Cardiac septum (tissue), 1 donor: ENCODE results near the gene RIPOR2. TPM values are rescaled to one million over a fixed set of nuclear protein-coding genes. Genes with fewer than 3 reads are reported as not detected.
"Not testable (repeated sequence)": the region's sequence is repeated elsewhere in the genome, so short reads cannot be mapped to it uniquely, and the experiment has no call there.

ENCODE experiments used
- DNase-seq: peaks from one replicate; pipeline ENCODE4 v3.0.0-alpha.2; 2020; ENCODE audit warnings: low spot score
- intact Hi-C: fragments of 100-400 bp; cut with DNase I; formaldehyde crosslinking; loops from one replicate; pipeline ENCODE4 v1.14.0; 2022
- total RNA-seq: library from RNA; stranded (reverse); fragmentation: NEBNext Ultra II Directional; extraction: Animal tissue kit (Norgen Biotek cat#: 25700); gene quantifications from one replicate; pipeline ENCODE4 v1.2.1, GENCODE V29; 2021
- donor health status: DM: no; HTN: no; CAD: no.

RIPOR2 gene
- total RNA-seq, 1 donor from 2014 or later, result 11.2 TPM

- DNase-seq, result no peak
- intact Hi-C loops, result no loop called here
These were observed 140.7 kb downstream of the RIPOR2 start for GRCh38 chr6:24795106-24795505.

- DNase-seq, result no peak
- intact Hi-C loops, result no loop called here
These were observed 147.6 kb downstream of the RIPOR2 start for GRCh38 chr6:24788031-24788665.

- intact Hi-C loops, result no loop called here
- no peak for DNase-seq
These were observed 155.6 kb downstream of the RIPOR2 start for GRCh38 chr6:24780206-24780605.

GRCh38 chr6:24779416-24780016, 156.2 kb downstream of the RIPOR2 start:
- intact Hi-C loops, result no loop called here
- no peak for DNase-seq

- DNase-seq, result no peak
These were observed 156.9 kb downstream of the RIPOR2 start for GRCh38 chr6:24778878-24779277.

GRCh38 chr6:24778121-24778520, 157.6 kb downstream of the RIPOR2 start:
- intact Hi-C loops, result no loop called here
- no peak for DNase-seq

More at GRCh38 chr6:24778878-24779277, 156.9 kb downstream of the RIPOR2 start:
- intact Hi-C loops, result no loop called here

- no peak for DNase-seq
- intact Hi-C loops, result no loop called here
These were observed 158.5 kb downstream of the RIPOR2 start for GRCh38 chr6:24777227-24777626.

GRCh38 chr6:24775520-24776058, 160.2 kb downstream of the RIPOR2 start:
- intact Hi-C loops, result loop anchor here (2.0 kb wide), 1 partner anchor 55 kb away; no protein-coding TSS in a partner anchor

GRCh38 chr6:24774696-24775519, 160.9 kb downstream of the RIPOR2 start, which contains the start of gene GMNN:
Gene GMNN, plus strand, starts transcription at chr6:24774937. Its CDS starts 2,310 bp downstream, at chr6:24777247.
- intact Hi-C loops, result loop anchor here (2.0 kb wide), 1 partner anchor 54 kb away; no protein-coding TSS in a partner anchor
- peak; percentile 99 for DNase-seq

More at GRCh38 chr6:24775520-24776058, 160.2 kb downstream of the RIPOR2 start:
- DNase-seq, result no peak

GRCh38 chr6:24768361-24768760, 167.4 kb downstream of the RIPOR2 start:
- no peak for DNase-seq
- intact Hi-C loops, result loop anchor here (5.0 kb wide), 1 partner anchor 186 kb away; no protein-coding TSS in a partner anchor

- intact Hi-C loops, result loop anchor here (5.0 kb wide), 1 partner anchor 185 kb away; no protein-coding TSS in a partner anchor
- no peak for DNase-seq
These were observed 168.9 kb downstream of the RIPOR2 start for GRCh38 chr6:24766680-24767462.

GRCh38 chr6:24765968-24766367, 169.8 kb downstream of the RIPOR2 start:
- not testable (repeated sequence) for DNase-seq
- intact Hi-C loops, result loop anchor here (5.0 kb wide), 1 partner anchor 184 kb away; no protein-coding TSS in a partner anchor

- DNase-seq, result not testable (repeated sequence)
- intact Hi-C loops, result loop anchor here (5.0 kb wide), 1 partner anchor 183 kb away; no protein-coding TSS in a partner anchor
These were observed 170.6 kb downstream of the RIPOR2 start for GRCh38 chr6:24764833-24765828.

GRCh38 chr6:24763578-24763977, 172.2 kb downstream of the RIPOR2 start:
- intact Hi-C loops, result no loop called here
- DNase-seq, result no peak

GRCh38 chr6:24761851-24762250, 173.9 kb downstream of the RIPOR2 start:
- intact Hi-C loops, result no loop called here
- no peak for DNase-seq

- intact Hi-C loops, result no loop called here
- no peak for DNase-seq
These were observed 174.4 kb downstream of the RIPOR2 start for GRCh38 chr6:24761193-24761835.

GRCh38 chr6:24760210-24760609, 175.6 kb downstream of the RIPOR2 start:
- intact Hi-C loops, result no loop called here
- DNase-seq, result no peak
